Neural cell (in vitro differentiated cells): Measurements from ENCODE around the gene SLC35B1. TPM values are rescaled to one million over a fixed set of nuclear protein-coding genes. Genes with fewer than 3 reads are reported as not detected.

Experiments used
- H2AFZ ChIP-seq: fragments of 200-600, 300-800 bp; sonication (generic), shearing (Covaris generic); 2 replicates; pipeline ENCODE4 v1.6.0; 2014; ENCODE audit warnings: low read depth, mild to moderate bottlenecking, antibody characterized with exemption, low read length, moderate library complexity
- H3F3A ChIP-seq: fragments of 200-600 bp; shearing (Covaris generic); 2 replicates; pipeline ENCODE4 v1.6.1; 2016; ENCODE audit warnings: mild to moderate bottlenecking, moderate library complexity, mixed read lengths, antibody characterized with exemption, low read length; ENCODE audit not compliant: insufficient read depth, poor library complexity, severe bottlenecking
- H3K27ac ChIP-seq: fragments of 200-600, 300-800 bp; sonication (generic), shearing (Covaris generic); 2 replicates; pipeline ENCODE4 v1.5.1; 2014; ENCODE audit warnings: mild to moderate bottlenecking, low read length, moderate library complexity
- H3K27me3 ChIP-seq: fragments of 300-800, 200-600 bp; sonication (generic), shearing (Covaris generic); 2 replicates; pipeline ENCODE4 v1.6.0; 2014; ENCODE audit warnings: mild to moderate bottlenecking, low read depth, low read length, moderate library complexity; ENCODE audit not compliant: insufficient read depth
- H3K36me3 ChIP-seq: fragments of 300-800, 200-600 bp; sonication (generic), shearing (Covaris generic); 2 replicates; pipeline ENCODE4 v1.5.1; 2014; ENCODE audit warnings: mild to moderate bottlenecking, antibody characterized with exemption, low read length, moderate library complexity; ENCODE audit not compliant: insufficient read depth
- H3K4me2 ChIP-seq: fragments of 300-800, 200-600 bp; sonication (generic), shearing (Covaris generic); 2 replicates; pipeline ENCODE4 v1.6.0; 2014; ENCODE audit warnings: mild to moderate bottlenecking, low read length
- H3K4me3 ChIP-seq: fragments of 300-800, 200-600 bp; sonication (generic), shearing (Covaris generic); 2 replicates; pipeline ENCODE4 v1.5.1; 2014; ENCODE audit warnings: mild to moderate bottlenecking, low read length, moderate library complexity
- H3K79me2 ChIP-seq: fragments of 200-600 bp; shearing (Covaris generic); replicated peaks from 2 replicates; pipeline ENCODE4 v1.6.0; 2014; ENCODE audit warnings: mild to moderate bottlenecking, low read length, moderate library complexity; ENCODE audit not compliant: insufficient read depth
- H3K9ac ChIP-seq: fragments of 300-800, 200-600 bp; sonication (generic), shearing (Covaris generic); 2 replicates; pipeline ENCODE4 v1.6.1; 2016; ENCODE audit warnings: mild to moderate bottlenecking, low read length, mixed read lengths
- H3K9me2 ChIP-seq: fragments of 200-600 bp; shearing (Covaris generic); 2 replicates; pipeline ENCODE4 v1.6.1; 2016; ENCODE audit warnings: mild to moderate bottlenecking, low read length, mixed read lengths; ENCODE audit not compliant: insufficient read depth
- H3K9me3 ChIP-seq: fragments of 200-600, 300-800 bp; sonication (generic), shearing (Covaris generic); 2 replicates; pipeline ENCODE4 v1.6.1; 2016; ENCODE audit warnings: mild to moderate bottlenecking, mixed run types, low read length, moderate library complexity, mixed read lengths
- H4K20me1 ChIP-seq: fragments of 200-600 bp; shearing (Covaris generic); 2 replicates; pipeline ENCODE4 v1.6.1; 2016; ENCODE audit warnings: mild to moderate bottlenecking, mixed run types; ENCODE audit not compliant: insufficient read depth
- EP300 ChIP-seq: fragments of 450-650 bp; conservative IDR thresholded peaks from 2 replicates; pipeline ENCODE4 v1.6.1; 2014; ENCODE audit warnings: antibody characterized with exemption, mild to moderate bottlenecking, moderate library complexity; ENCODE audit not compliant: poor library complexity, severe bottlenecking
- EZH2 ChIP-seq: fragments of 200-600, 300-800 bp; shearing (Covaris generic), sonication (generic); IDR thresholded peaks from 2 replicates; pipeline ENCODE4 v1.6.1; 2014; ENCODE audit warnings: antibody characterized with exemption, low read length, borderline replicate concordance, mild to moderate bottlenecking; ENCODE audit not compliant: insufficient read depth, poor library complexity, severe bottlenecking
- MXI1 ChIP-seq: fragments of 450-650 bp; conservative IDR thresholded peaks from 2 replicates; pipeline ENCODE4 v1.6.1; 2014; ENCODE audit warnings: antibody characterized with exemption, mild to moderate bottlenecking; ENCODE audit not compliant: poor library complexity, severe bottlenecking
- POLR2AphosphoS5 ChIP-seq: IDR thresholded peaks from 2 replicates; pipeline ENCODE4 v1.6.1; 2012
- RAD21 ChIP-seq: fragments of 450-650 bp; conservative IDR thresholded peaks from 2 replicates; pipeline ENCODE4 v1.6.1; 2014; ENCODE audit warnings: antibody characterized with exemption, mild to moderate bottlenecking, moderate library complexity
- SMC3 ChIP-seq: fragments of 450-650 bp; conservative IDR thresholded peaks from 2 replicates; pipeline ENCODE4 v1.6.1; 2014; ENCODE audit warnings: antibody characterized with exemption, mild to moderate bottlenecking, moderate library complexity; ENCODE audit not compliant: poor library complexity
- TAF1 ChIP-seq: IDR thresholded peaks from 2 replicates; pipeline ENCODE4 v1.6.1; 2012; ENCODE audit warnings: low read depth
- polyA plus RNA-seq: library from polyadenylated mRNA; depleted of rRNA; stranded (reverse); fragments of >200 nt; gene quantifications from 2 replicates; pipeline ENCODE4 v1.2.3, GENCODE V29; 2014
- TF ChIP-seq, protein P1 (sequence below): fragments of 450-650 bp; IDR thresholded peaks from 2 replicates; pipeline ENCODE4 v1.5.1; 2014; ENCODE audit warnings: antibody characterized with exemption, mild to moderate bottlenecking, moderate library complexity; ENCODE audit not compliant: poor library complexity, severe bottlenecking
- TF ChIP-seq, protein P2 (sequence below): IDR thresholded peaks from 2 replicates; pipeline ENCODE4 v1.6.1; 2012; ENCODE audit warnings: borderline replicate concordance

The SLC35B1 gene
- polyA plus RNA-seq, 1 donor from 2014 or later, result 120 TPM

DNA sequence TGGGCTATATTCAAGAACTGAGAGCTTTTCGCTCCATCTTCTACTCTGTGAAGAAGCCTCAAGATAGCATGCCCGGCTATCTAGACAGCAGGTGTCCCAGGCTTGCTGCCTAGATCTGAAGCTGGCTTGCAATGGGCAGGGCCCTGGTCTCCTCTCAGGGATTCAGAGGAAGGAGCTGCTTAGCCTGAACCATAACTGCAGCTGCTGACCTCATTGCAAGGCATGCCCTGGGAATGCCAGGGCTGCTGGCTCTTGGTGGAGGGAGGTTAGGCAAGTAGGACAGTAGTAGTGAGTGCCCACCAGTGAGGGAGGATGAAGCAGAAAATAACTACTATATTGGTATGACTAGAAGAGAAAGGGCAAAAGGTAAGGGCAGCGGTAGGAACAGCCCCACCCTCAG lies 21.3 kb upstream of the SLC35B1 start:
- Histone ChIP-seq H3F3A (no peaks in the 10 kb centered on the region), H3K4me2 (no peak overlapping the region), H2AFZ (no peak overlapping the region), H4K20me1 (no peaks in the 10 kb centered on the region), H3K4me3 (no peak overlapping the region), H3K9ac (no peak overlapping the region), H3K9me3 (peaks cover 4% of the 10 kb centered on the region), H3K27me3 (no peaks in the 10 kb centered on the region), H3K9me2 (no peaks in the 10 kb centered on the region), H3K79me2 (no peaks in the 10 kb centered on the region), H3K27ac (no peak overlapping the region), H3K36me3 (no peaks in the 10 kb centered on the region)
- no peak for TF ChIP-seq POLR2AphosphoS5
- no peak for TF ChIP-seq EP300
- no peak for TF ChIP-seq MXI1
- TF ChIP-seq, protein P1, sequence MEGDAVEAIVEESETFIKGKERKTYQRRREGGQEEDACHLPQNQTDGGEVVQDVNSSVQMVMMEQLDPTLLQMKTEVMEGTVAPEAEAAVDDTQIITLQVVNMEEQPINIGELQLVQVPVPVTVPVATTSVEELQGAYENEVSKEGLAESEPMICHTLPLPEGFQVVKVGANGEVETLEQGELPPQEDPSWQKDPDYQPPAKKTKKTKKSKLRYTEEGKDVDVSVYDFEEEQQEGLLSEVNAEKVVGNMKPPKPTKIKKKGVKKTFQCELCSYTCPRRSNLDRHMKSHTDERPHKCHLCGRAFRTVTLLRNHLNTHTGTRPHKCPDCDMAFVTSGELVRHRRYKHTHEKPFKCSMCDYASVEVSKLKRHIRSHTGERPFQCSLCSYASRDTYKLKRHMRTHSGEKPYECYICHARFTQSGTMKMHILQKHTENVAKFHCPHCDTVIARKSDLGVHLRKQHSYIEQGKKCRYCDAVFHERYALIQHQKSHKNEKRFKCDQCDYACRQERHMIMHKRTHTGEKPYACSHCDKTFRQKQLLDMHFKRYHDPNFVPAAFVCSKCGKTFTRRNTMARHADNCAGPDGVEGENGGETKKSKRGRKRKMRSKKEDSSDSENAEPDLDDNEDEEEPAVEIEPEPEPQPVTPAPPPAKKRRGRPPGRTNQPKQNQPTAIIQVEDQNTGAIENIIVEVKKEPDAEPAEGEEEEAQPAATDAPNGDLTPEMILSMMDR, result no peak
- no peak for TF ChIP-seq EZH2
- TF ChIP-seq SMC3, result no peak
- TF ChIP-seq, protein P2, sequence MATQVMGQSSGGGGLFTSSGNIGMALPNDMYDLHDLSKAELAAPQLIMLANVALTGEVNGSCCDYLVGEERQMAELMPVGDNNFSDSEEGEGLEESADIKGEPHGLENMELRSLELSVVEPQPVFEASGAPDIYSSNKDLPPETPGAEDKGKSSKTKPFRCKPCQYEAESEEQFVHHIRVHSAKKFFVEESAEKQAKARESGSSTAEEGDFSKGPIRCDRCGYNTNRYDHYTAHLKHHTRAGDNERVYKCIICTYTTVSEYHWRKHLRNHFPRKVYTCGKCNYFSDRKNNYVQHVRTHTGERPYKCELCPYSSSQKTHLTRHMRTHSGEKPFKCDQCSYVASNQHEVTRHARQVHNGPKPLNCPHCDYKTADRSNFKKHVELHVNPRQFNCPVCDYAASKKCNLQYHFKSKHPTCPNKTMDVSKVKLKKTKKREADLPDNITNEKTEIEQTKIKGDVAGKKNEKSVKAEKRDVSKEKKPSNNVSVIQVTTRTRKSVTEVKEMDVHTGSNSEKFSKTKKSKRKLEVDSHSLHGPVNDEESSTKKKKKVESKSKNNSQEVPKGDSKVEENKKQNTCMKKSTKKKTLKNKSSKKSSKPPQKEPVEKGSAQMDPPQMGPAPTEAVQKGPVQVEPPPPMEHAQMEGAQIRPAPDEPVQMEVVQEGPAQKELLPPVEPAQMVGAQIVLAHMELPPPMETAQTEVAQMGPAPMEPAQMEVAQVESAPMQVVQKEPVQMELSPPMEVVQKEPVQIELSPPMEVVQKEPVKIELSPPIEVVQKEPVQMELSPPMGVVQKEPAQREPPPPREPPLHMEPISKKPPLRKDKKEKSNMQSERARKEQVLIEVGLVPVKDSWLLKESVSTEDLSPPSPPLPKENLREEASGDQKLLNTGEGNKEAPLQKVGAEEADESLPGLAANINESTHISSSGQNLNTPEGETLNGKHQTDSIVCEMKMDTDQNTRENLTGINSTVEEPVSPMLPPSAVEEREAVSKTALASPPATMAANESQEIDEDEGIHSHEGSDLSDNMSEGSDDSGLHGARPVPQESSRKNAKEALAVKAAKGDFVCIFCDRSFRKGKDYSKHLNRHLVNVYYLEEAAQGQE, result no peak

DNA sequence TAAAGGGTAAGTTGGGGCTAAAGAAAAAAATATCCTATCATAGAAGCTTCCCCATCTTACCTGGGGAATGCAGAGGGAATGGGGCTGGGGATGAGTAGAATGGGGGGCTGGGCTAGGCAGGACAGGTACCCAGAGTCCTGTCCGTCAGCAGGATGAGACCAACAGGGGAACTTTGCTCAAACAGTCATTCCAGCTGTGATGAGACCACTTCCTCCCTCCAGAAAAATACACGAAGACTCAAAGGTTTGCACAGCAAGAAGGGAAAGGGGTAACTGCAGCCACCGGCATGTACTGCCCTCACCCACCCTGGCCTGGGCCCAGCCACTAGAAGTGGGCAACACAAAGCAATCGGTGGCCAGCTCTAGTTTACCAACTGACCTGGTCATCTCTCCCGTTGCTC lies 20.7 kb upstream of the SLC35B1 start:
- Histone ChIP-seq H4K20me1 (no peaks in the 10 kb centered on the region), H3K27ac (no peak overlapping the region)
- TF ChIP-seq POLR2AphosphoS5 (no peak), SMC3 (no peak), TAF1 (no peak), EP300 (no peak), MXI1 (no peak), RAD21 (no peak), EZH2 (no peak)
- TF ChIP-seq, protein P1, result no peak
- TF ChIP-seq, protein P2, result no peak

More for the DNA sequence above, 20.7 kb upstream of the SLC35B1 start:
- Histone ChIP-seq H3K36me3 (no peaks in the 10 kb centered on the region), H2AFZ (no peak overlapping the region), H3K79me2 (no peaks in the 10 kb centered on the region), H3F3A (no peaks in the 10 kb centered on the region), H3K4me3 (no peak overlapping the region), H3K9me3 (peaks cover 4% of the 10 kb centered on the region), H3K4me2 (no peak overlapping the region), H3K27me3 (no peaks in the 10 kb centered on the region), H3K9ac (no peak overlapping the region), H3K9me2 (no peaks in the 10 kb centered on the region)
